EL (cell line): ENCODE data around the gene GPN2.
A peak's percentile ranks its signal among the peaks of the same experiment; 100 is the strongest.

ENCODE experiments used
- DNase-seq: peaks from one replicate; pipeline ENCODE4 v3.0.0-alpha.2; 2016

Gene GPN2

DNA sequence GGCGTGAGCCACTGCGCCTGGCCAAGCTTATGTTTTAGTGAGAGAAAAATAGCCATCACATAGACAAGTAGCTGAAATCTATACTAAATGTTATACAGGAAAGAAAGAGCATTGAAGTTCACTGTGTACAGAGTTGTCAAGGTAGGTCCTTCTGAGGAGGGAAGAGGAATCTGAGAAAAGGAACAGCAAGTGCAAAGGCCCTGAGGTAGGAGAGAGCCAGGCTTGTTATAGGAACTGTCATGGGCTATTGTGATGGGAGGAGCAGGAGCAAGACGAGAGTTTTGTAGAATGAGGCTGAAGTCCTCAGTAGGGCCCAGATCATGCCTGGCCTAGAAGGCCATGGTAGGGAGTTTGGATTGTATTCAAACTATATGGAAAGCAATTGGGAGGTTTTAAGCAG is 59.0 kb downstream of the GPN2 start:
- DNase-seq, result no peak

DNA sequence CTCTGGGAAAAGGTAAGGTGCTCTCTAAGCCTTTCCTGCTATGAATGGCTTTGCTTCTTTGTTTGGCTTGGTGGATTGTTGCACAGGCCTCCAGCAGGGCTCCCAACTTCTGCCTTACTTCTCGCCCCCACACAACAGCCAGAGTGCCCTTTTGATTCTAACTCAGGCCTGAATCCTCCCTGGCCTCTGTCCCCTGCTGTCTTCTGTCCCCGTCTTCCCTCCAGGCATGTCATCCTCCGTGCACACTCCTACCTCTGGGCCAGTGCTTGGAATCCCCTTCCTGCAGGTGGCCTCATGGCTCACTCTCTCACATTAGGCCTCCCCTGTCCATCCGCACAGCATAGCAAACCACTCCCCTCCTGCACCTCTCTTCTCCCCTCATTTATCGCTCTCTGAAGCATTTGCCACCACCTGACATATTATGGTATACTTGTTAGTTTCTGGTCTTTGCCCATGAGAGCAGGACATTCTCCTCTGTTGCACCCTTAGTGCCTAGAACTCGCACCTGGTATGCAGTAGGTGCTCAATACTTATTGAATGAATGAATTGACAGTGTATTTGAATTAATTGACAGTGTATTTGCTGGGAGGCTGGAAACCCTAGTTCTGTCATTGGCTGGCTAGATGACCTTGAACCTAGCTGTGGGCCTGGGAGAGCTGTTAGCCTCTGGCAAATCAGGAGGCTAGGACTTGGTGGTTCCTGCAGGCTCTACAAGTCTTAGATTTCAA is 60.7 kb downstream of the GPN2 start:
- no peak for DNase-seq

DNA sequence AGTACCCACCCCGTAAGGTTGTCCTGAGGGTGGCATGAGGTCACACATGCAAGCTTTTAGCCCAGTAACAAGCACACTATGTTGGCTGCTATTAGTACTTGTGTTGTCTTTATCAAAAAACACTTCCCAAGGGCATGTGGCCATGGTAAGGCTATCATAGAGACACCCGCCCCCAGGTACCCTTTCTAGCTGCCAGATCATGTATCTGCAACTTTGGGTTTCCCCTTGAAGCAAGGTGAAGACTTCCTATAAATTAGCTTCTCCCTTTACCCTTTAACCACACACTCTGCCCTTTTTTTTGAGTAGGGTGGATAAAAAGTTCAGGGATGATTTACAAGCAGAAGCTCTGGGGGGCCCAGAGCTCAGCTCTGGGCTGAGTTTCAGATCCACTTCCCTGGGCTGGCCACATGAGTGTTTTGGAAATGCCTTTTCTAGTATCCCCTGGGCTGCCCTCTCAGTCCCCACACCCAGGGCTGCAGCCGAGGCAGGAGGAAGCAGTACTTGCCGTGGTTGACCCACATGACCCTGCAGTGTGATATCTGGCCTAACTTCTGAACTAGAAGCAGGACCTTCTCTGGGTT is 61.6 kb downstream of the GPN2 start:
- no peak for DNase-seq

DNA sequence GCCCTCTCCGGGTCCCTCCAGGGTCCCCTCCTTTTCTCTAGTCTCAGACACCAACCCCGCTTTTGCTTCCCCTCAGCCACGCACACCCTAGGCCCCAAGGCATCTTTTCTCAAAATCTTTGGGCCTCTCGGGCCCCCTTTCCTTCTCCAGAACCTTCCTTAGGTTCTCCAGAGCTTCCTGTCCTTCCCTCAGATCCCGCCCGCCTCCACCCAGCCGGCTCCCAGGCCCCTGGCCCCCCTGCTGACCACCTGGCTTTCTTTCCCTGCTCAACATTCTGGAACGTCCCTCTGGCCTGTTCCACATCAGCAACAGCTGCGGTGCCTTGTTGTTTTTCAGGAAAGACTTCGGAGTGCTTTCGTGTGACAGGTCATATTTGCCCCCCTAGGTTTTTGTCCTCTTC is 62.4 kb downstream of the GPN2 start:
- DNase-seq, result no peak

DNA sequence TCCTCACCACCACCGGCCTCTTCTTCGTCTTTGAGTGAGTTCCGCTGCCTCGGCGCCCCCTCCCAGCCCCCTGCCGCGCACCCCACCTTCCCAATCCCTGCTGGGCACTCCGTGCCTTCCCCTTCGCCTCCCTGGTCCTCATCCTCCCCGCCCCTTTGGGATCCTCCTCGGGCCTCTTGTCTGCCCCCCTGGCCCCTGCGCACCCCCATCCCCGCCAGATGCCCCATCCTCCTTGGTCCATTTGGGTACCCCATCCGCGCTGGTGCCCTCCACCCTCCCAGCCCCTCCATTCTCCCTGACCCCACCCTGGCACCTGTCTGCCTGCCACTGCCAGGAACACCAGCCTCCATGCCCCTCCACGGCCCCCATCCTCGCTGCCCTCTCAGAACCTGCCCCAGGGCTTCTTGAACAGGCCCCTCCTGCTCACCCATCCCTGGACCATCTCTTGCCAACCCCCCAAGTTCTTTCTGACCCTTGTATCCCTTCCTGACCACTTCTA is 62.9 kb downstream of the GPN2 start:
- no peak for DNase-seq

DNA sequence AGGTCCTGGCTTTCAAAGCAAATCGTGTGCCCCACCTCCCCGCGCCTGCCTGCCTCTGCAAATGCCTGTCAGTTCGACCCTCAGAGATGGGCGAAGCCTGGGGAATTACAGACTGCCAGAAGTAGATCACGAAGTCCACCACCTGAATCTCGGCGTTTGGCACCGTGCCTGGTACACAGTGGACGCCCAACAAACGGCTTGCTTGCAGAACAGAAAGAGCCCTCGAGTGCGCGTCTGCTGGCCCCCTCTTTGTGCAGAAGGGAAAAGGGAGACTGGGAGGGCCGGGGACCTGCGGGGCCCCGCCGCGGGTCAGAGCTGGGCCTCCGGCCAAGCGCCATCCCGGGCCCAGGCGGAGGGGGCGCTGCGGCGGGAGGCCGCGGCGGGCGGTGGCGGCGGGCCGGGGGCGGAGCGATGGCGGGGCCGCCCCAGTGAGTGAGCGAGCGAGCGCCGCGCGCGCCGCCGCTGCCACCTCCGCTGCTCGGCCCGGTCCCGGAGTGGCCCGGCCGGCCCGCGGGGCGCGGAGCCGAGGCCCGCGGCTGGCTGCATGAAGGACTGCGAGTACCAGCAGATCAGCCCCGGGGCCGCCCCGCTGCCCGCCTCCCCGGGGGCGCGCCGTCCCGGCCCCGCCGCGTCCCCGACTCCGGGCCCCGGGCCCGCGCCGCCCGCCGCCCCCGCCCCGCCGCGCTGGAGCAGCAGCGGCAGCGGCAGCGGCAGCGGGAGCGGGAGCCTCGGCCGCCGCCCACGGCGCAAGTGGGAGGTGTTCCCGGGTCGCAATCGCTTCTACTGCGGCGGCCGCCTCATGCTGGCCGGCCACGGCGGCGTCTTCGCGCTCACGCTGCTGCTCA is 63.6 kb downstream of the GPN2 start, which contains the start of gene ZDHHC18:
Gene ZDHHC18 (plus strand): TSS at position 428 of the 845 bp plus-strand sequence. CDS start 117 bp downstream, at position 545.
- DNase-seq, result peak; percentile 63
